ENCODE measurements around the gene TSC22D2.

The TSC22D2 gene

DNA sequence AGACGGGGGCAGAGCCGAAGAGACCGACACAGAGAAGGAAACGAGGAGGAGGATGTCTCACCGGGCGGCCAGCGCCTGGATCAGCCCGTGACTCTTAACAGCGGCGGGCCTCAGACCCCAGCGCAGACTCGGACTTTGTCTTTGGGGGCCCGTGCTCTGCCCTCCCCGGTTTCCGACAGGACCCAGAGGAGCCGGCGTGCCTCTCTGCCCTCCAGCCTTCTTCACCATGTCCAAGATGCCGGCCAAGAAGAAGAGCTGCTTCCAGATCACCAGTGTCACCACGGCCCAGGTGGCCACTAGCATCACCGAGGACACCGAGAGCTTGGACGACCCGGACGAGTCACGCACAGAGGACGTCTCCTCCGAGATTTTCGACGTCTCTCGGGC is 1.0 kb downstream of the TSC22D2 start:
- H3K4me3 ChIP-seq (ENCODE audit: low read length) = peak overlapping the region; percentile 87
- peak overlapping the region; percentile 83 for H3K4me2 ChIP-seq (ENCODE audit: low read depth, low read length)
- H3K36me3 ChIP-seq (replicated peaks; ENCODE audit: insufficient read depth, low read length) = no peaks in the 10 kb centered on the region
- peaks cover 17% of the 10 kb centered on the region for H4K20me1 ChIP-seq (ENCODE audit: insufficient read depth, low read length)
- H3K27me3 ChIP-seq (replicated peaks; ENCODE audit: insufficient read depth, low read length) = no peaks in the 10 kb centered on the region
- no peaks in the 10 kb centered on the region for H3K9me2 ChIP-seq (replicated peaks; ENCODE audit: insufficient read depth, low read length)
- H3F3A ChIP-seq (ENCODE audit: insufficient read depth, low read length) = peaks cover 32% of the 10 kb centered on the region
- H3K79me2 ChIP-seq (ENCODE audit: low read length) = peaks cover 51% of the 10 kb centered on the region
- no peak for DNase-seq
- peaks cover 8% of the 10 kb centered on the region for H3K4me1 ChIP-seq (ENCODE audit: low read length)
- peak overlapping the region; percentile 24 for H2AFZ ChIP-seq (ENCODE audit: low read length)
- peak overlapping the region; percentile 83 for H3K9ac ChIP-seq (ENCODE audit: low read length)
- H3K9me3 ChIP-seq (replicated peaks; ENCODE audit: insufficient read depth, low read length) = no peaks in the 10 kb centered on the region
- H3K27ac ChIP-seq (ENCODE audit: low read length) = peak overlapping the region; percentile 93
- TF ChIP-seq EZH2 (optimal IDR thresholded peaks at IDR 0.05; ENCODE audit: low read depth, low read length) = no peak
- TF ChIP-seq, protein P1, sequence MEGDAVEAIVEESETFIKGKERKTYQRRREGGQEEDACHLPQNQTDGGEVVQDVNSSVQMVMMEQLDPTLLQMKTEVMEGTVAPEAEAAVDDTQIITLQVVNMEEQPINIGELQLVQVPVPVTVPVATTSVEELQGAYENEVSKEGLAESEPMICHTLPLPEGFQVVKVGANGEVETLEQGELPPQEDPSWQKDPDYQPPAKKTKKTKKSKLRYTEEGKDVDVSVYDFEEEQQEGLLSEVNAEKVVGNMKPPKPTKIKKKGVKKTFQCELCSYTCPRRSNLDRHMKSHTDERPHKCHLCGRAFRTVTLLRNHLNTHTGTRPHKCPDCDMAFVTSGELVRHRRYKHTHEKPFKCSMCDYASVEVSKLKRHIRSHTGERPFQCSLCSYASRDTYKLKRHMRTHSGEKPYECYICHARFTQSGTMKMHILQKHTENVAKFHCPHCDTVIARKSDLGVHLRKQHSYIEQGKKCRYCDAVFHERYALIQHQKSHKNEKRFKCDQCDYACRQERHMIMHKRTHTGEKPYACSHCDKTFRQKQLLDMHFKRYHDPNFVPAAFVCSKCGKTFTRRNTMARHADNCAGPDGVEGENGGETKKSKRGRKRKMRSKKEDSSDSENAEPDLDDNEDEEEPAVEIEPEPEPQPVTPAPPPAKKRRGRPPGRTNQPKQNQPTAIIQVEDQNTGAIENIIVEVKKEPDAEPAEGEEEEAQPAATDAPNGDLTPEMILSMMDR (IDR thresholded peaks at IDR 0.05; ENCODE audit: low read length) = no peak
- TF ChIP-seq EZH2phosphoT487 (IDR thresholded peaks at IDR 0.05; ENCODE audit: low read length) = no peak

DNA sequence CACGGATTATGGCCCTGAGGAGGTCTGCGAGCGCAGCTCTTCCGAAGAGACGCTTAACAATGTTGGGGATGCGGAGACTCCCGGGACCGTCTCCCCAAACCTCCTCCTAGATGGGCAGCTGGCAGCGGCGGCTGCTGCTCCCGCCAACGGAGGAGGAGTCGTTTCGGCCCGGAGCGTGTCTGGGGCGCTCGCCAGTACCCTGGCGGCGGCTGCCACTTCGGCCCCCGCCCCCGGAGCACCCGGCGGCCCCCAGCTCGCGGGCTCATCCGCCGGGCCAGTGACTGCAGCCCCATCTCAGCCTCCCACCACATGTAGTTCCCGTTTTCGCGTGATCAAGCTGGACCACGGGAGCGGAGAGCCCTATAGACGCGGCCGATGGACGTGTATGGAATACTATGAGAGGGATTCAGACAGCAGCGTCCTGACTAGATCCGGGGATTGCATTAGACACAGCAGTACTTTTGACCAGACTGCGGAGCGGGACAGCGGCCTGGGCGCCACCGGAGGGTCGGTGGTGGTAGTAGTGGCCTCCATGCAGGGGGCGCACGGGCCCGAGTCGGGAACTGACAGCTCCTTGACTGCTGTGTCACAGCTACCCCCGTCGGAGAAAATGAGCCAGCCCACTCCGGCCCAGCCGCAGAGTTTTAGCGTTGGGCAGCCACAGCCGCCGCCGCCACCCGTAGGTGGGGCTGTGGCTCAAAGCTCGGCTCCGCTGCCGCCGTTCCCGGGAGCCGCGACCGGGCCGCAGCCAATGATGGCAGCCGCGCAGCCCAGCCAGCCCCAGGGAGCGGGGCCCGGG is 1.6 kb downstream of the TSC22D2 start:
- peak overlapping the region; percentile 83 for H3K4me2 ChIP-seq (ENCODE audit: low read depth, low read length)
- peaks cover 22% of the 10 kb centered on the region for H4K20me1 ChIP-seq (ENCODE audit: insufficient read depth, low read length)
- H3K27ac ChIP-seq (ENCODE audit: low read length) = peak overlapping the region; percentile 93
- H3K79me2 ChIP-seq (ENCODE audit: low read length) = peaks cover 57% of the 10 kb centered on the region
- no peaks in the 10 kb centered on the region for H3K9me2 ChIP-seq (replicated peaks; ENCODE audit: insufficient read depth, low read length)
- peaks cover 32% of the 10 kb centered on the region for H3F3A ChIP-seq (ENCODE audit: insufficient read depth, low read length)
- H2AFZ ChIP-seq (ENCODE audit: low read length) = peak overlapping the region; percentile 24
- no peaks in the 10 kb centered on the region for H3K9me3 ChIP-seq (replicated peaks; ENCODE audit: insufficient read depth, low read length)
- TF ChIP-seq, protein P1 (IDR thresholded peaks at IDR 0.05; ENCODE audit: low read length) = peak; percentile 59
- TF ChIP-seq EZH2phosphoT487 (IDR thresholded peaks at IDR 0.05; ENCODE audit: low read length) = no peak
- peaks cover 8% of the 10 kb centered on the region for H3K4me1 ChIP-seq (ENCODE audit: low read length)
- DNase-seq = peak; percentile 82
- peak overlapping the region; percentile 87 for H3K4me3 ChIP-seq (ENCODE audit: low read length)
- H3K9ac ChIP-seq (ENCODE audit: low read length) = peak overlapping the region; percentile 83
- H3K27me3 ChIP-seq (replicated peaks; ENCODE audit: insufficient read depth, low read length) = no peaks in the 10 kb centered on the region
- no peaks in the 10 kb centered on the region for H3K36me3 ChIP-seq (replicated peaks; ENCODE audit: insufficient read depth, low read length)

DNA sequence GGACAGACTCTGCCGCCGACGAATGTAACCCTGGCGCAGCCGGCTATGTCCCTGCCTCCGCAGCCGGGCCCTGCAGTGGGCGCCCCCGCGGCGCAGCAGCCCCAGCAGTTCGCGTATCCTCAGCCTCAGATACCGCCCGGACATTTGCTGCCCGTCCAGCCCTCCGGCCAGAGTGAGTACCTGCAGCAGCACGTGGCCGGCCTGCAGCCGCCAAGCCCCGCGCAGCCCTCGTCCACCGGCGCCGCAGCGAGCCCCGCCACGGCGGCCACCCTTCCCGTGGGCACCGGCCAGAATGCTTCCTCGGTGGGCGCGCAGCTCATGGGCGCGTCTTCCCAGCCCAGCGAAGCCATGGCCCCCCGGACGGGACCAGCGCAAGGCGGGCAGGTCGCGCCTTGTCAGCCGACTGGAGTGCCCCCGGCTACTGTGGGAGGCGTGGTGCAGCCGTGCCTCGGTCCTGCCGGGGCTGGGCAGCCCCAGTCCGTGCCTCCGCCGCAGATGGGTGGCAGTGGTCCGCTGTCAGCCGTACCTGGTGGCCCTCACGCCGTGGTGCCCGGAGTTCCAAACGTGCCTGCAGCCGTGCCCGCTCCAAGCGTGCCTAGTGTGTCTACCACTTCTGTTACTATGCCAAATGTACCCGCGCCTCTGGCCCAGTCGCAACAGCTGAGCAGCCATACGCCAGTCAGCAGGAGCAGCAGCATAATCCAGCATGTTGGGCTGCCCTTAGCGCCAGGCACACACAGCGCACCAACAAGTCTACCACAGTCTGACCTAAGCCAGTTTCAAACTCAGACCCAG is 2.4 kb downstream of the TSC22D2 start:
- H3K4me2 ChIP-seq (ENCODE audit: low read depth, low read length) = peak overlapping the region; percentile 83
- peak overlapping the region; percentile 83 for H3K9ac ChIP-seq (ENCODE audit: low read length)
- H4K20me1 ChIP-seq (ENCODE audit: insufficient read depth, low read length) = peaks cover 30% of the 10 kb centered on the region
- peaks cover 65% of the 10 kb centered on the region for H3K79me2 ChIP-seq (ENCODE audit: low read length)
- no peaks in the 10 kb centered on the region for H3K27me3 ChIP-seq (replicated peaks; ENCODE audit: insufficient read depth, low read length)
- 0 out of 2 replicates have a peak overlapping the region, but pooled peaks have one; percentile 24 for H2AFZ ChIP-seq (ENCODE audit: low read length)
- peaks cover 8% of the 10 kb centered on the region for H3K4me1 ChIP-seq (ENCODE audit: low read length)
- peak overlapping the region; percentile 93; the same call in 1 of the 2 replicates for H3K27ac ChIP-seq (ENCODE audit: low read length)
- peak overlapping the region; percentile 87 for H3K4me3 ChIP-seq (ENCODE audit: low read length)
- peak; percentile 60 for DNase-seq
- H3K9me2 ChIP-seq (replicated peaks; ENCODE audit: insufficient read depth, low read length) = no peaks in the 10 kb centered on the region
- peaks cover 32% of the 10 kb centered on the region for H3F3A ChIP-seq (ENCODE audit: insufficient read depth, low read length)
- H3K9me3 ChIP-seq (replicated peaks; ENCODE audit: insufficient read depth, low read length) = no peaks in the 10 kb centered on the region
- no peak for TF ChIP-seq EZH2 (optimal IDR thresholded peaks at IDR 0.05; ENCODE audit: low read depth, low read length)
- no peak for TF ChIP-seq EZH2phosphoT487 (IDR thresholded peaks at IDR 0.05; ENCODE audit: low read length)
- TF ChIP-seq, protein P1 (IDR thresholded peaks at IDR 0.05; ENCODE audit: low read length) = no peak
- H3K36me3 ChIP-seq (replicated peaks; ENCODE audit: insufficient read depth, low read length) = no peaks in the 10 kb centered on the region

All from MM.1S (cell line).